Hematopoietic multipotent progenitor cell treated with erythropoietin and hydrocortisone succinate and interleukin-3 and kit ligand, for 4 days (in vitro differentiated cells): ENCODE measurements around the gene ODAD2.
"Not testable (repeated sequence)": the region's sequence is repeated elsewhere in the genome, so short reads cannot be mapped to it uniquely, and the experiment has no call there.

Experiments used
- DNase-seq: peaks from one replicate; pipeline ENCODE4 v3.0.0-alpha.2; 2015

The ODAD2 gene

DNA sequence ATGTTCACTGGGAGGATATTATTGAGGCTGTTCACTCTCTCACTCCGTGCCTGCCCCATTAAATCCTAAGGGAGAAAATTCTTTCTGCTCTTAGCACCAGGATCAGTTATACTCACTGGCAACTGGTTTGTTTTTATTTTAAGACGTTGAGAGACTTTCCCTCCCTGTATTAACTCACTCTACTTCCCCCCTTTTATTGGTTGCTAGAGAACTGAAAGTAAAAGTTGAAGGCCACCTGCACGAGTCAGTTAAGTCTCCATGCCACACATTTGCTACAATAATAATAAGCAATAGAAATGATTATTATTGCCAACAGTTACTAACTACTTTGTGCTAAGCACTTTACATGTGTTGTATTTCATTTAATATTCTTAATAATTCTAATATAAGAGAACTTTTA lies 40.5 kb downstream of the ODAD2 start:
- DNase-seq: not testable (repeated sequence)

GRCh38 chr10:27950242-27950564 lies 48.7 kb downstream of the ODAD2 start:
- DNase-seq: no peak

- no peak for DNase-seq
These were observed 49.2 kb downstream of the ODAD2 start for GRCh38 chr10:27949528-27950241.

DNA sequence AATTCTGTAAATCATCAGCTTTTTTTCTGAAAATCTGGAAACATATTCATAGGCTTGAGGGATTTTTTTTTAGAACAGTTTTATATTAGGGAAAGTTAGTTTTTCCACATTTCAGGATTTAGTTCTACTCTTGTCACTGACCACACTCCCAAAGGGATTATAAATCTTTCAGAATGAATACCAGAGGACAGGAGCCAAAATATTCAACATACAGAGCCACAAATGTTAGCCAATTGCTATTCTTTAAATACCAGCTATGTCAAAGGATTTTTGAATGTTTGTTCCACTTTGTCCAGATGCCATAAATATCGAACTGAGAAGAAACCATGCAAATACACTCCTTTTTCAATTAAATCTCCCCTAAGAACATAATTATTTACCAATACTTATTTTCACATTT lies 50.7 kb downstream of the ODAD2 start:
- DNase-seq: no peak

GRCh38 chr10:27947540-27947939 lies 51.3 kb downstream of the ODAD2 start:
- no peak for DNase-seq

- no peak for DNase-seq
These were observed 54.9 kb downstream of the ODAD2 start for GRCh38 chr10:27944005-27944404.

DNA sequence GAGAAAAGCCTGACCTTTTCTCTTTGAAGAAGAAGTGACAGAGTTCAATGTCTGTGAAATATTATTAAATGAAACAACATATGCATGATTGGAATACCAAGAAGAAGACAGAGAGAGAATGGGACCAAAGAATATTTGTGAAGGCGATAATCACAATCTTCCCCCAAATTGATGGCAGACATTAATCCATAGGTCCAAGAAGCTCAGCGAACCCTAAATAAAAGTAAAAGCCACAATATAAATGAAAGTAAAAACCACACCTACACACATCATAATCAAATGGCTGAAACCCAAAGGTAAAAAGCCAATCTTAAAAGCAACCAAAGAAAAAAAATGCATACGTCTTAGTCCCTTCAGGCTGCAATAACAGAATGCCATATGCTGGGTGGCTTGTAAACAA lies 84.0 kb downstream of the ODAD2 start:
- DNase-seq: no peak

DNA sequence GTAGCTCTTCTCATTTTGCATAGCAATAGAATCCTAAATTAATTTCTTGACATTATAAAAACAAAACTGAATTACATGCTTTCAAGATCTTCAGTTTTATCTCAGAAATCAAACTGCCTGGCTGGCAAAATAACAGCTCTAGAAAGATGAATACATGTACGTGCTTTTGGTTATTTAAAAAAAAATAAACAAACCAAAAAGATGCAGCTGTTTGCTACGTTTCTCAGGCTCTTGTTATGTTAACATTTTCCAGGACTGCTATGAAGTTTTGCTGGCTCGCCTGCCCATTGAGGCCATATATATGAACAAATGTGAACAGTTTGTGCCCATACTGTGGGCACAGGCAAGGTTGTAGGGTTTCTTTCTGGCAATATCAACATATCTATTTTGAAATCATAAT lies 86.6 kb downstream of the ODAD2 start:
- DNase-seq: no peak

DNA sequence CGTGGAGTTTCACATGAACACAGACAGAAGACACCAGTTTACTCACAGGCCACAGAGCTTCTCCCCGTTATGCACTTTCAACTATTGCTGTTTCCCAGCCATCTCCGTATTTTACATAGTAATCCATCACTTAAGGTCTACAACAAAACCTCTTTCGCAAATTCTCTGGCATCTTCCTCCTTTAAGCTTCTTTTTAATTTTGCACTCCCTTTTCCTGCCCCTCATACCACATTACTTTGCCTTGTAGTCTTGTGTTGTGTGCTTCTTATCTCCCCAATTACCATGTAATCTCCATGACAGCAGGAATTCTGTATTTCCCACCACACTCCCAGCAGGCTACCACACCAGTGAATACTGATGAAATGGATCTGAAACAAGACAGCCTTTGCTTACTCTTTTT lies 87.3 kb downstream of the ODAD2 start:
- DNase-seq: no peak

DNA sequence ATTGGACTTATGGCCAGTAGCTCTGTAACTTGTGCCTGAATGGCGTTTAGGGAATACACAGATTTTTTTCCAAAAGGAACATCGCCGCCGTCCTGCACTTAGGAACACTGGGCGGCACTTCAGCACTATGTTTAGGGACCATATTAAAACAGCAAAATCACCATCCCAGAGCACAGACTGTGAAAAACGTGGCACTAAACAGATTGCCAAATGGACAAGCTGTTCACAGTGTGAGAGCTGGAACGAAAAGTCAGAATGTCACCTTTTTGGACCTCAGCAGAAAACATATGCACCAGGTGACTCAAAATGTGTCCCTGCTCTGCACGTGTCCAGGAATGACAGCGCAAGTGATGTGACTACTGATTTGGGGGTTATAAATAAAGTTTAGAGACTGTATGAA lies 87.9 kb downstream of the ODAD2 start:
- DNase-seq: no peak

DNA sequence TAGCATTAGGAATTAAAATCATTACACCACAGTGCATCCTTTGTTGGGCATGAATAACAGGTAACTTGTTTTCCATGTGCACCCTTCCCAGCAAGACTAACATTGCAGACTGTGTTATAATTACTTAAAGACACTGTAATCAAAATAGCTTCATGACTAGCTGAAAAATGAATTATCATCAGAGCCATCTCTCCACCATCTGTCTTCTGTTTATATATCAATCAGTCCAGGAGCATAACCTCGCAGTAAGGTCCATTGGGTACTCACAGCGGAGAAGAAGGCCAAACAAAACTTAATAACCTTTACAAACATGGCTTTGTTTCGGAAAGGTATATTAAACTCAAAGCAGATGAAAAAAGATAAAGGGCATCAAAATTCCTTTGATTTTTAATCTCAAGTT lies 90.6 kb downstream of the ODAD2 start:
- DNase-seq: no peak

- DNase-seq: peak; percentile 37
These were observed 99.4 kb downstream of the ODAD2 start for GRCh38 chr10:27899485-27899884.

- DNase-seq: no peak
These were observed 99.8 kb downstream of the ODAD2 start for GRCh38 chr10:27899058-27899457.

- DNase-seq: no peak
These were observed 105.4 kb downstream of the ODAD2 start for GRCh38 chr10:27893358-27893954.

GRCh38 chr10:27890971-27891370 lies 107.9 kb downstream of the ODAD2 start:
- DNase-seq: no peak

GRCh38 chr10:27889518-27889917 lies 109.4 kb downstream of the ODAD2 start:
- no peak for DNase-seq

DNA sequence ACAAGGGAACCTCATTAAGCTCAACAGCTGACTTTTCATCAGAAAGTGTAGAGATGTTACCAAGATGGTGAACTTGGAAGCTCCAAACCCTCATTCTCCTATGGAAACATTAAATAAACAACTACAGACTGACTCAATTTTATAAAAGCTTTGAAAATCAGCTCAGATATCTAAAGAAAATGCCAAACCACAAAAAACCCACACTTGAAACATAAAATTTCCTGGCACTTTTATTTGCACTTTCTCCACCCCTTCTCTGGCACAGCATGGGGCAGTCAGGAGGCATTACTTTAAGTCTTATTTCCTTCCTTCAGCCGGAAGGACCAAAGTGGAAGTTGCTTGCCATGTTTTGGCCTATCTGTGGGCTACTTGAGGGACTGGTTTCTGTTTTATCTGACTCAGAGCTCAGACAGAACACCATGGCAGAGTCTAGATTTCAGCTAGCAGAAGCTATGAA lies 114.7 kb downstream of the ODAD2 start:
- peak; percentile 76 for DNase-seq

GRCh38 chr10:27878281-27878680 lies 120.6 kb downstream of the ODAD2 start:
- no peak for DNase-seq

GRCh38 chr10:27865221-27865635 lies 133.7 kb downstream of the ODAD2 start:
- DNase-seq: no peak

GRCh38 chr10:27861781-27862180 lies 137.1 kb downstream of the ODAD2 start:
- DNase-seq: no peak

GRCh38 chr10:27857616-27858015 lies 141.3 kb downstream of the ODAD2 start:
- DNase-seq: no peak

GRCh38 chr10:27844223-27844622 lies 154.7 kb downstream of the ODAD2 start:
- peak; percentile 13 for DNase-seq

DNA sequence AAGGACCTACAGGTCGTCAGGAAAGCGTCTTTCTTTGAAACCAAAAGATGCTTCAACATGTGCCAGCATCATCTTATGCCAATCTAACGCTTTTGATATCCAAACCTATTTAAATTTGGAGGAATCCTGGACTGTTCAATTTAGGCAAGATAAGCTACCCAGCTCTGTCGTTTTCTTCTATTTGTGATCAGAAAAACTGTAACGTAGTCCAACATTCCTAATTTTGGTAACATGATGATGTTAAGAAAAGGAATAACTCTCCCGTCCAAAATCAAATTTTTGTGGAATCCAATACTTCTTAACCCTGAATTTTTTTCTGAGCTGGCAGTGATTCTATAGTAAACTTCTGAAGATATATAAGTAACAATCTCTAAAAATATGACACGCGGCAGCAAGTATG lies 160.0 kb downstream of the ODAD2 start:
- DNase-seq: no peak

- DNase-seq: no peak
These were observed 160.5 kb downstream of the ODAD2 start for GRCh38 chr10:27838361-27838760.

DNA sequence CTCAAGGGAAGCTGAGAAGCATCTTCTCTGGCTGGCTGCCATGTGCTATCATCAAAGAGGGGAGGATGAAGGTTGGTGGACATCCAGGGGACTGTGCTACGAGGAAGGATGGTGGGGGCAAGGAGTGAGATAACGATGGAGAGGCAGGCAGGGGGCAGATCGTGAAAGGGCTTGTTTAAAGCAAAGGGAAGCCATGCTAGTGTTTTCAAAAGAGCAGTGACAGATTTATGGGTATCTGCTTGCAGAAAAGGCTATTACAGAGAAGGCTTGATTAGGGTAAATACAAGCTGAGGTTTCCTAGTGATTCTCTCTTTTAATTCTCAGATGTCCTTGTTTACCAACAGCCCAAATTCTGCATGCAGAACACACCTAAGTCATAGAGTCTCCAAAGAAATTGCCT lies 164.4 kb downstream of the ODAD2 start:
- no peak for DNase-seq
